ENCODE measurements around the gene PIAS1. TPM values are rescaled to one million over a fixed set of nuclear protein-coding genes. Genes with fewer than 3 reads are reported as not detected.

Gene PIAS1
- total RNA-seq, 4 donors from 2014 or later: 31.6 to 70.9 (median 40.3) TPM

DNA sequence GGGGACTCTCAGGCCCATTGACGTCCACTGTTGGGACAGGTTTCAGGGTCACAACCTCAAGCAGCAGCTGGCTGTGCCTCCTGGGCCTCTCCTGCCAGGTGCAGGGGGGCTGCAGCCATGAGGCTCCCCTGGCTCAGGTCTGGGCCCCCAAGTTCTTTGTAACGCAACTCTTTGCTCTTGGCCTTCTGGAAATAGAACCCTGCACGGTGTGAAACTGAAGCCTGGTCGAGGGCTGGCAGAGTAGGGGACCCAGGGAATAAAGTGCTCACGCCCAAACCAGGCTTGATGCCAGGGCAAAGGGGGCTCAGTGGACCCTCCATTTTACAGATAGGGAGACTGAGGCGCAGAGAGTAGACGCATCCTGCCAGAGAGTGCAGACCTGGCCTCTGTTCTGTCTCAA lies 150.2 kb downstream of the PIAS1 start:
- ATAC-seq (ENCODE audit: low FRiP score) (no peak), DNase-seq (ENCODE audit: low spot score) (no peak)
- TF ChIP-seq, protein P1, sequence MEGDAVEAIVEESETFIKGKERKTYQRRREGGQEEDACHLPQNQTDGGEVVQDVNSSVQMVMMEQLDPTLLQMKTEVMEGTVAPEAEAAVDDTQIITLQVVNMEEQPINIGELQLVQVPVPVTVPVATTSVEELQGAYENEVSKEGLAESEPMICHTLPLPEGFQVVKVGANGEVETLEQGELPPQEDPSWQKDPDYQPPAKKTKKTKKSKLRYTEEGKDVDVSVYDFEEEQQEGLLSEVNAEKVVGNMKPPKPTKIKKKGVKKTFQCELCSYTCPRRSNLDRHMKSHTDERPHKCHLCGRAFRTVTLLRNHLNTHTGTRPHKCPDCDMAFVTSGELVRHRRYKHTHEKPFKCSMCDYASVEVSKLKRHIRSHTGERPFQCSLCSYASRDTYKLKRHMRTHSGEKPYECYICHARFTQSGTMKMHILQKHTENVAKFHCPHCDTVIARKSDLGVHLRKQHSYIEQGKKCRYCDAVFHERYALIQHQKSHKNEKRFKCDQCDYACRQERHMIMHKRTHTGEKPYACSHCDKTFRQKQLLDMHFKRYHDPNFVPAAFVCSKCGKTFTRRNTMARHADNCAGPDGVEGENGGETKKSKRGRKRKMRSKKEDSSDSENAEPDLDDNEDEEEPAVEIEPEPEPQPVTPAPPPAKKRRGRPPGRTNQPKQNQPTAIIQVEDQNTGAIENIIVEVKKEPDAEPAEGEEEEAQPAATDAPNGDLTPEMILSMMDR (IDR thresholded peaks at IDR 0.05): no peak

GRCh38 chr15:68204776-68205557 lies 150.9 kb downstream of the PIAS1 start, which contains the start of gene CALML4:
TSS of gene CALML4 (minus strand) at chr15:68205332. CDS start at chr15:68205247, 85 bp downstream.
- no peak for ATAC-seq (ENCODE audit: low FRiP score)
- peak; percentile 21 for DNase-seq (ENCODE audit: low spot score)
- TF ChIP-seq, protein P1 (IDR thresholded peaks at IDR 0.05): no peak

DNA sequence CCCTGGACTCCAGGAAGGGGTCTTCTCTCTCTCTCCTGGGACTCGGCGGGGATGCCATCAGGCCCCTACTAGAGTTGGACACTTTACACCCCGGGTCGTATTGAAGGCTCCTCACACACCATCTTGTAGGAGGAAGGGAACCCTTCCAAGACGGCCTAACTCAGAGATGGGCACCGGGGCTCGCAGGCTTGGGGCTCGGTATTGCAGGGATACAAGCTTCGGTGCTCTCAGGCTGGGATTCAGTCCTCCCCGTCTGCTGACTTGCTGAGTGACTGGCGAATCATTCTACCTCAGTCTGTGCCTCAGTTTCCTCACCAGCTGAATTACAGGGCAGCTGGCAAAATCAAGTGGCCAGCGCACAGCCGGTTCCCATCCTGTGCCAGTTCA lies 151.4 kb downstream of the PIAS1 start:
- ATAC-seq (ENCODE audit: low FRiP score) (no peak), DNase-seq (ENCODE audit: low spot score) (peak; percentile 20)
- TF ChIP-seq, protein P1 (IDR thresholded peaks at IDR 0.05): no peak

DNA sequence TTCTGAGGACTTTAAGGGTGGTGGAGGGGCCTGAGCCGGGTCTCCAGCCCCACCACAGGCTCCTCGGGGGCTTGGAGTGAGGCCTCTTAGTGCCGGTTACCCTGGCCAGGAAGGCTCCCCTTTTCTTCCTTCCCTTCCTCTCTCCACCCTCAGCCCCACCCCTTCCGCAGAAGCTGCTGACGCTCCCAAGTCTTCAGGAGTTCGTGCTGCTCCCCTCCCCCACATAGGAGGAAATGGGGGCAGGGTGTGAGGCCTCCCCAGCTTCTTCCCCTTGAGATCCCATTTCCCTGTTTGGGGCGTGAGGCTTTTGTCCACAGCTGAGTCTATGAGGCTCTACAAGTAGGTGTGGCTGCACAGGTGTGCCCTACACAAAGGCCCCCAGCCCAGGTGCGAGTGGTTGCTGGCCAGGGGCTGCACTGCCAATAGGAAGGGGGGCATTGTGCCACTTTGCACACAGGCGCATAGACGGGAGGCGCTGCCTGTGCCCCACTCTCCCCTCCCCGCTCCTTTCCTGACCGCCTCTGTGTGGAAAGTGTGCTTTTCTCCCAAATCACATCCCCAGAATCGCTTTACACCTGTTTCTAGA lies 151.9 kb downstream of the PIAS1 start:
- TF ChIP-seq, protein P1 (IDR thresholded peaks at IDR 0.05): no peak
- peak; percentile 14 for DNase-seq (ENCODE audit: low spot score)
- no peak for ATAC-seq (ENCODE audit: low FRiP score)

DNA sequence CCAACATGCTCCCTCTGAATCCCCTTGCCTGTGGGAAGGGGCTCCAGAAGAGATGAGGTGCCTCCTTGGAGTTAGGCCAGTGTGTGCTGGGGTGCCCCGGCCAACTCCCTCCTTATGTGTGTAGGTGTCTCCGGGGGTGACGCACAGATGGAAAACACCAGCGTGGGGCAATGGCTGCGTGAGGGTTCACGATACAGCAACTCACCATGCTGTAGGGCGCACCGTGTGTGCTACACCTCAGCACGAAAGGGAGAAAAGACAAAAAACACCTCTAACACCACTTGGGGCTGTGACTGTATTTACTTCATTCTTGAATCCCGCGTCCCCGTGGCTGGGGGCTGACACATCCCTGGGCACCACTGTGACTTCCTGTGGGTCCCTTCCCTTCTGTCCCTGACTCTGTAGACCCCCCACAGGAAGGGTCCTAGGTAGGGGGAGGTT lies 152.6 kb downstream of the PIAS1 start:
- no peak for DNase-seq (ENCODE audit: low spot score)
- no peak for ATAC-seq (ENCODE audit: low FRiP score)
- TF ChIP-seq, protein P1 (IDR thresholded peaks at IDR 0.05): no peak

DNA sequence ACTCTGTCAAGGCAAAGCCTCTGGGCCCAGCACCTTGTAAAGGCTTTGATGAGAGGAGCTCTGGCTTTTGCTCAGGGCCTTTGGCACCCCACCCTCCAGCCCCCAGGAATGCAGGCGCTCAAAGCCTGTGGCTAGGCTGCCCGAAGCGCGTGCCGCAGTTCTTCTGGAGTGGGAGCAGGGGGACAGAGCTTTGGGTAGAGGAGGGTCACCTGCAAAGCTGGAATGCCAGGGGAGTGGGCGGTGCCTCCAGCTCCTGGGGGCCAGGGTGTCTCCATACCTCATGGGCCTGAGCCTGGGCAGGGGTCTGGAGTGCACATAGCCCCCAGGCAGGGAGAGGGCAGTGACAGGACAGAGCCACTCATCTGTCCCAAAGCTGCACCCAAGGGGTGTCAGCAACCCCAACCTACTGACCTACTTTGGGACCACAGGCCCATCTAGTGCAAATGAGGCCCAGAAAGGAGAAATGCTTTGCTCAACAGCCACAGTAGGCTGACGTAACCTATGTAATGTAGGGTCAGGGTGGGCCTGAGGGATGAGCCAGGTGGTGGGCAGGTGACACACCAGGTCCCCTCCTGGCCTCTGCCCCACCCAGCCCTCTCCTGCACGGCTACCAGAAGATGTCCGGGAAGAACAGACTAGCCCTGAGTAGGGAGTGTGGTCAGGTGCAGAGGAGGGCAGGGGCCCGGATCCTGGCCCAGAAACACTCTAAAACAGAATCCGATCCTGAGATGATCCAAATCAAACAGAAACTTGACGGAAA lies 153.2 kb downstream of the PIAS1 start:
- TF ChIP-seq, protein P1 (IDR thresholded peaks at IDR 0.05): no peak
- peak; percentile 16 for DNase-seq (ENCODE audit: low spot score)
- ATAC-seq (ENCODE audit: low FRiP score): no peak

Measured in omental fat pad (tissue), 4 donors.